GM18519 (cell line): Measurements from ENCODE around the gene ADAMTSL1.

Experiments
- ATAC-seq: cut with Tn5 transposase; IDR thresholded peaks from one replicate; pipeline ENCODE4 v1.9.1; 2021; ENCODE audit warnings: mild to moderate bottlenecking, moderate library complexity; ENCODE audit not compliant: unreplicated experiment, low FRiP score

The ADAMTSL1 gene

GRCh38 chr9:18549772-18550171 is 75.8 kb downstream of the ADAMTSL1 start:
- no peak for ATAC-seq

GRCh38 chr9:18550286-18550685 is 76.3 kb downstream of the ADAMTSL1 start:
- ATAC-seq, result no peak

- no peak for ATAC-seq
Measured at GRCh38 chr9:18554244-18554643, 80.3 kb downstream of the ADAMTSL1 start.

DNA sequence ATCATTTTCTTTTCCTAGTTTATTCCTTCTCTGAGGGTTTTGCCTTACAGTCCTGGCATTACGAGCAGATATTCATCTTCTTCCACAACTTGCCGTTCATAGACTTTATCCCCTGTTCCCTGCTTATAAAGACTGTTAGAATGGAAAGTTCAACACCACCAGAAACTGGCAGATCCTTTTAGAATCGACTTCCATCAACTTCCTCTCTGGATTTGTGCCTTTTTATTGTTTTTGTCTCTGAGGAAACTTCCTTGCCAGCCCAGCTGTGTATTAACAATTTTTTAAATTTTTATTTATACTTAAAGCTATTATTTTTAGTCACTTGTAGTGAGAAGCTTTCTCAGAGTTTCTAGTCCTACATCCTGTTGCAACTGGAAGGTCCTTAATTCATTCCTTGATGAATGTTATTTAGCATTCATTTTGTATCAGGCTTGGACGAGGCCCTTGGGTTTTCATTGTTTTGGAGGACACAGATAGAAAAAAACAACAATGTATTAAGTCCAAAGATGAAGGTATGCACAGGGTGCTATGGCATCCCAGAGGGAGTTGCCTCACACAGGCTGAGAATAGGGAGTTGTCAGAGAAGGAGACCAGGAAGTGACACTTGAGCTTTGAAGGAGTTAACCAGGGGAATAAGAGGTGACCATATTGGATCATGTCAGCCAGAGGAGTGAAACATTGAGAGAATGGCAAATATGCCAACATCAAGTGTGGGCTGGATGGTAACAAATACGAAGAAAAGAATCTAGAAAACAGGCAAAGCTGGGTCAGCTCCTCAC is 81.3 kb downstream of the ADAMTSL1 start:
- ATAC-seq, result no peak

DNA sequence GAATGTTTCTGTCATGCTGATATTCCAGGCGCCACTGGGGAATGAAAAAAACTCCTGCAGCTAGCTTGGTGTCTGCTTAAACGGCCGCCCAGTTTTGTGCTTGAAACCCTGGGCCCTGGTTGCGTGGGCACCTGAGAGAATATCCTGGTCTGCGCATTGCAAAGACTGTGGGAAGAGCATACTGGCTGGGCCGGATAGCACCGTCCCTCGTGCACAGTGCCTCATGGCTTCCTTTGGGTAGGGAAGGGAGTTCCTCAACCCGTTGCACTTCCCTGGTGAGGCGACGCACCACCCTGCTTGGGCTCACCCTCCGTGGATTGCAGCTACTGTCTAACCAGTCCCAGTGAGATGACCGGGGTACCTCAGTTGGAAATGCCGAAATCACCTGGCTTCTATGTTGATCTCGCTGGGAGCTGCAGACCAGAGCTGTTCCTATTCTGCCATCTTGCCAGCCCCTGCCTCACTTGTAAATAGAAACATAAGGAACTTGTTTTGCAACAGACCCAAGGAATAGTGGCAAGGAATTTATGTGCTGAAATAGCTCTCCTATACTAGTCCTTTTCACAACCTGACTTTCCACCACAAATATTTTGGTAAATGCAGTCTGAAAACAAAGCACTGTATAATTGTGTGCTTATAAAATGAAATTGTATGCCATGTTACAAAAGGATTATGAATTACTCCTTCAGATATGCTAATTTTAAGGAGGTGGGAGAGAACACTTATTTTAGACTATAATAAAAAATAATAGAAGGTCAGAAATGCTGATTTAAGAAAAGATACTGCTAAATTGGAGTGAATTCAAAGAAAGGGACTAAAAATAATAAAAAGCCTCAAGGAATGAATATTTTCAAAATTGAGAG is 90.3 kb downstream of the ADAMTSL1 start:
- no peak for ATAC-seq

DNA sequence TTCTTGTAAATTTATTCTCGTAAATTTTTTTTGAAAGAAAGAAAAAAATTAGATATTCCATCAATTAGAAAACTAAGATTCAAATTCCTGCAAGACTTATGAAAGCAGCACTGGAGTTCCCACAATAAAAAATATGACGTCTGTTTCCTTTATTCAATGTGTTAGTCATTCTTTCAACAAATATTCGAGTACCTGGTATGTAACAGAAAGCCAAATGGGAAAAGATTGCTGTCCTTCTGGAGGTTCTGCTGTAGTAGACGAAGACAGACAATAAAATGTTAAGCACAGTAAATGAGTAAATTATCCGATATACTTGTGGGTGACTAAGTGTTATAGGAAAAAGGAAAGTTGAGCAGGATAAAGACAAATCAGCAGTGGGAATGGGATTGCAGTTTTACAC is 92.2 kb downstream of the ADAMTSL1 start:
- ATAC-seq, result no peak

- ATAC-seq, result no peak
Measured at GRCh38 chr9:18568973-18569372, 95.0 kb downstream of the ADAMTSL1 start.

DNA sequence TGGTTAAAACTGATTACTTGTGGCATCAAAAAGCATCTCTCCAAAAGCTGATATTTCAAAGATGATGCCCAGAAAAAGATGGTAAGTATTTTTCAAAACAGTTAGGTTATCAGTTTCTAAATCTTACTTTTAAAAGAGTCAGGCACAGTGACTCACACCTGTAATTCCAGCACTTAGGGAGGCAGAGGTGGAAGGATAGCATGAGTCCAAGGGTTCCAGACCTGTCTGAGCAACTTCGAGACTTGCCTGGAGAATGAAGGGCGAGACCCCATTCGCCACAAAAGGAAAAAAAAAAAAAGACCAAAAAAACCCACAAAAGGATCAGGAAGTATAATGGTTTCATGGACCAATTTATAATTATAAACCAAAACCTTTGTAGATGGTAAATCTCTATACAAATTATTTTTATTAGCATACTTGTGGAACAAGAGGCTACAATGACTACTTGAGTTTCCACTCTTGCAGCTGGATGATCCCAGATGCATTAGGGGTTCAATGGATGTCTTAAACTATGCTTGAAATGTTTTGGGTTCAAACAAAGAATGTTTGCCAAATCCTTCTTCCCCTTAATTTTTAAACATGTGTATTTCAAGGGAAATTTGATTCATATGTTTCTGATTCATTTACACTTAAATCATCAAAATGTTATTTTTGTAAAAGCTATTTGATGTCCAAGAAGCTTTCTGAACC is 96.1 kb downstream of the ADAMTSL1 start:
- no peak for ATAC-seq

GRCh38 chr9:18573021-18573556 is 99.1 kb downstream of the ADAMTSL1 start:
- no peak for ATAC-seq

- no peak for ATAC-seq
Measured at GRCh38 chr9:18575686-18576085, 101.7 kb downstream of the ADAMTSL1 start.

GRCh38 chr9:18579536-18579935 is 105.6 kb downstream of the ADAMTSL1 start:
- no peak for ATAC-seq

DNA sequence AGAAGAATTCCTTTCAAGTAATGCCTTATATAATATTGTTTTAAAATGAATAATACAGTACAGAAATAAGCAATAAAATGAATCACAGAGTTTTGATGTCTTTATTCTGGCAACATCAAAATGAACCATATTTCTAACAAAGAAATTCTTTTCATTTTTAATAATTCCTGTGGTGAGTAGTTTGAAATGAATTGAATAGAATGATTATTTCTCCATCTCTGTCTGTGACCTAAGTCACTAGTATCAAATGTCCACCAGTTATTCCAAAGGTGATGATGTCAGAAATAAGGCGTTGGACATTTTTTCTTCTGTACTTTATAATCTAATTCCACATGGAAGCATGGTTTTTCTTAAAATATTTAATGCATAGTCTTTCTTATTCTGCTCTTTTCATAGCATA is 106.2 kb downstream of the ADAMTSL1 start:
- ATAC-seq, result no peak

GRCh38 chr9:18585996-18586395 is 112.0 kb downstream of the ADAMTSL1 start:
- ATAC-seq, result no peak

DNA sequence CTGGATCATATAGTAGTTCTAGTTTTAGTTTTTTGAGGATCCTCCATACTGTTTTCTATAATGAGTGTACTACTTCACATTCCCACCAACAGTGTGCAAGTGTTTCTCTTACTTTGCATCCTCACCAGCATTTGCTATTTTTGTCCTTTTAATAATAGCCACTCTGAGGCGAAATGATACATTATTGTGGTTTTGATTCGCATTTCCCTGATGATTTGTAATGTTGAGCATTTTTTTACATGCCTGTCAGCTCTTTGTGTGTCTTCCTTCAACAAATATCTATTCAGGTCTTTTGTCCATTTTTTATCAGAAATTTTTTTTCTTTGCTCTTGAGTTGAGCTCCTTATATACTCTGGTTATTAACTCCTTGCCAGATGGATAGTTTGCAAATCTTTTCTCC is 114.0 kb downstream of the ADAMTSL1 start:
- no peak for ATAC-seq

- ATAC-seq, result no peak
Measured at GRCh38 chr9:18591261-18591660, 117.3 kb downstream of the ADAMTSL1 start.

DNA sequence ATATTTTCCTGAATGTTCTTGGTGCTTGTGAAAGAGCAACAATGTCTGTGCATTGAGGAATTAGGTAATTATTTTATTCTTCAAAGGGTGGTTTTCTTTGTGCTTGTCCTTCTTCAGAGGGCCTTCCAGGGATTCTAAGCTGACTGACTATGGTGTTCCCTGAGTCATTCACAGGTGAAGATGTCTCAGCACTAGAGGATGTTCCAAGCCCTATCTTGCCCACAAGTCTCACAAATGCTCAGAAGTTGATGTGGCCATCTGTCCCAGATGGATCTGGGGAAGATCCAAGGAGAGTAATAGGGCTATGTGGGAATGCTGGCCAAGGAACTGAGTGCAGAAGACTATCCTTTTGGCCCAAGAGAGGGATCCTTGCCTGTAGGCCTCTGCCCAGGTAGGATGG is 120.9 kb downstream of the ADAMTSL1 start:
- no peak for ATAC-seq

DNA sequence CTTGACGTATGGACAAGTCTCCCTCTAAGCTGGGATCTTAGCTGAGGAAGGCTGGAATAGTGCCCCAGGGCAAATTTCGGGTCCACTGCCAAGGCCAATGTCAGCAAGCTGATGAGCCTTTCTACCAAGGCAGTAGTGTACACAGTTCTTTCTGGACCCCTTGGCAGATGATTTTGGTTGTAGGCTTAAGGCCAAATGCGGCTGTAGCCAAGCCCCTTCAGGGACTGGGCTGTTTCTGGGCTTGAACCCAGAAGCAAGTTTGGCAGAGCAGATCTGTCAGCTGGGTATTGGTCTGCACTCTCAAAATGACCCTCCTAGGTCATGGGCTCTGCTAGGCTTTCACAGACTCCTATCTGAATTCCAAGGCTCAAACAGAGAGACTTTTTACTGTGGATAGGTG is 121.6 kb downstream of the ADAMTSL1 start:
- ATAC-seq, result no peak

- no peak for ATAC-seq
Measured at GRCh38 chr9:18596920-18597319, 123.0 kb downstream of the ADAMTSL1 start.

DNA sequence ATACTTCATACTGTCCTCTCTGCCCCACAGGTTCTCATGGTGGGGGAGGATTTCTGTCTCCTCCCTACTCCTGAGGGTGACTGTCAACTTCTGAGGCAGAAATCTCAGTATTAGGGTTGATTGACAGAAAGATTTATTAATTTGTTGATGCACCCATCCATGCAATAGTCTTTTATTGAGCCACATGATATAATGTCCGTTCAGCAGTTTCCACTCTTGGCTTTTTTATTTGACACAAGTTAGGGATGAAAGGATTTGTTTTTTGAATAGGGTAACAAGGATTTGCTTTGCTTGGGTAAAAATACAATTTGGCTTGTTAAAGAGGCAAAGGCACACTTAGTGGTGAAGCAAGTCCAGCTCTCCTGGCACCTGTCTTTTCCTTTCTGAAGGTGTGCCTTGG is 125.0 kb downstream of the ADAMTSL1 start:
- ATAC-seq, result no peak

DNA sequence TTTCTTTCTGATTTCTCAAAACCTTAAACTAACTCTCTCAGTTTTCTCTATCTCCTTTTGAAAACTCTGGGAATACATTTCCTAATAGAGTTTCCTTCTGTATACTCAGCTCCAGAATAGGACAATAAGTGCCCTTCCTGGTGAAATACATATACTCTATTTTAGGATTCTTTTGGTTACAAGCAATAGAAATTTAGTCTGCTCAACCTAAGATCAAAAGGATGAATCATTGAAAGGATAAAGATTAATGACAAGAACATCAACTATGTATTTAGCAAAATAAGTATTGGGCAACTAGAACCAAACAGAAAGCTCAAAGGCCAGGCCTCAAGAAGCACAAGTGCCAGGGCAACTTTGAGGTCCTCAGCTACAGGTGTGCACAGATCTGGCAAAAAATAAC is 127.1 kb downstream of the ADAMTSL1 start:
- ATAC-seq, result no peak

GRCh38 chr9:18601956-18602355 is 128.0 kb downstream of the ADAMTSL1 start:
- no peak for ATAC-seq
